Naive thymus-derived CD8-positive, alpha-beta T cell (primary cell): ENCODE results near the gene MCM3. TPM values are rescaled to one million over a fixed set of nuclear protein-coding genes. Genes with fewer than 3 reads are reported as not detected.

Experiments
- ATAC-seq, 2 donors: fragments of 150-1000 bp; cut with Tn5 transposase in 1 of 2; sonication (Bioruptor Pico), chemical (Tn5 transposase) in 1 of 2; 1 replicate in 1 of 2; 2 replicates in 1 of 2; pipeline ENCODE4 v1.10.0; 2021; ENCODE audit warnings: mild to moderate bottlenecking in 2 of 2, moderate library complexity in 2 of 2
- POLR2A ChIA-PET: fragments of 350-600 bp; sonication (Branson Sonifier 250); formaldehyde crosslinking; loops from one replicate; lab custom pipeline; 2021; ENCODE audit warnings: antibody characterized with exemption; lab: Charles Lee
- DNase-seq, 10 donors: peaks; one replicate each; pipeline versions ENCODE4 v3.0.0 to v3.0.0-alpha.2; 2020 to 2022
- H3K27ac Mint-ChIP-seq, 10 donors: one replicate each; pipeline ENCODE4 v1.8.0; 2020 to 2022; ENCODE audit warnings: mild to moderate bottlenecking in 10 of 10, mixed read lengths in 10 of 10, moderate library complexity in 4 of 10, inconsistent platforms in 1 of 10
- H3K27me3 Mint-ChIP-seq, 5 donors: one replicate each; pipeline ENCODE4 v1.8.0; 2021 to 2022; ENCODE audit warnings: mixed read lengths in 5 of 5
- H3K36me3 Mint-ChIP-seq, 3 donors: one replicate each; pipeline ENCODE4 v1.8.0; 2020 to 2022; ENCODE audit warnings: mixed read lengths in 3 of 3, mild to moderate bottlenecking in 2 of 3, inconsistent platforms in 1 of 3
- H3K4me1 Mint-ChIP-seq, 4 donors: one replicate each; pipeline ENCODE4 v1.8.0; 2021 to 2022; ENCODE audit warnings: mixed read lengths in 4 of 4
- H3K4me3 Mint-ChIP-seq, 10 donors: one replicate each; pipeline ENCODE4 v1.8.0; 2020 to 2022; ENCODE audit warnings: mild to moderate bottlenecking in 10 of 10, mixed read lengths in 10 of 10, moderate library complexity in 6 of 10, inconsistent platforms in 1 of 10
- H3K9me3 Mint-ChIP-seq, 9 donors: one replicate each; pipeline ENCODE4 v1.8.0; 2020 to 2022; ENCODE audit warnings: mixed read lengths in 9 of 9, mild to moderate bottlenecking in 3 of 9, inconsistent platforms in 1 of 9, moderate library complexity in 1 of 9
- polyA plus RNA-seq, 3 donors: library from polyadenylated mRNA; unstranded; fragments of 300-500 nt; fragmentation: Illumina TruSeq; gene quantifications; one replicate each; pipeline ENCODE4 v1.2.3, GENCODE V29; 2021
- total RNA-seq, 8 experiments: library from RNA in 2 of 8; stranded (reverse) in 2 of 8; gene quantifications; one replicate each; pipeline ENCODE4 v1.2.3 and lab custom pipeline; 2021 to 2026

MCM3 gene
- total and polyA plus RNA-seq, 5 experiments from 2014 or later: 45.5 to 63.5 (median 48.9) TPM

DNA sequence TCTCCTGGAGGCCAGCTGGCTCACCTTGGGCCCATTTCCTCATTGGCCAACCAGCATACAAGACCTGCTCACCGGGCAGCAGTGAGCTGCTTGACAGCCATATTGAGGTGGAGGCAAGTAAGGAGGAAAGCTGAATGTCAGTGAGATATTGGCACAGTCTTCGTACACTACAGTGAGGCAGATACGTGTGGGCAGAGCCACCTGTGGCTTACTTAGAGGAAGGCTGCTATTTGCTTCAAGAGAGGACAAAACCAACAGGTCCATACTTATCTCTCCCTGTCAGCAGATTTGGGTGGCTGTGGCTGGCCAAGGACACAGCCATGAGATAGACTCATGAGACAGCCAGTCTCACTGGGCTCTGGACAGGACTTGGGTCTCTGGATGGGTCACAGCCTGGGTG, 15.1 kb upstream of the MCM3 start:
- peak overlapping the region in 6 of 10 donors; percentile 16 to 60 (median 34) for H3K27ac Mint-ChIP-seq
- peaks cover 0 to 1% (median 0%) of the 10 kb centered on the region in 3 donors for H3K36me3 Mint-ChIP-seq
- H3K27me3 Mint-ChIP-seq: no peaks in the 10 kb centered on the region
- peaks cover 23 to 68% (median 52%) of the 10 kb centered on the region in 4 donors for H3K4me1 Mint-ChIP-seq
- H3K4me3 Mint-ChIP-seq: no peak overlapping the region
- peaks cover 0 to 10% (median 0%) of the 10 kb centered on the region in 9 donors for H3K9me3 Mint-ChIP-seq
- DNase-seq: no peak
- POLR2A ChIA-PET: interaction anchor here (0.6 to 3.9 kb wide), 4 partner anchors 9 to 62 kb away, joined by 3 to 20 read pairs (median 4); partner anchors contain the start of gene PAQR8
- ATAC-seq: no peak

DNA sequence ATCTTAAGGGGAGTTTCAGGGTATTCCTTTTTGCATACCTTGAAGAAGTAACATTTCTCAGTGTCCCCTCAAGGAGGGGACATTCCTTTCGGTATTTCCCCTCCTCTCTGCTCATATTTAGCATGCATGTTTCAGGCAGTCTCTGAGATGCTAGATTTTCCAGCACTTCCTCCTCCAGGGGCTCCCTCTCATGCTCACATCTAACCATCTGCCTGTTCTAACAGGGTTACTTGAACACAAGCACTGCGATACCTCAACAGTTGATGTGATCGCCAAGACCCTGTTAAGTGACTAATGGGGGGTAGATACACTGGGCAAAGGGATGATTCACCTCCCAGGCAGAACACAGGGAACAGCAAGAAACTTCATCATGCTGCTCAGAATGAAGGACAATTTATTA, 12.9 kb upstream of the MCM3 start:
- ATAC-seq (no peak), DNase-seq (no peak)
- H3K4me3 Mint-ChIP-seq: peak overlapping the region in 3 of 10 donors; percentile 30 to 74 (median 34)
- POLR2A ChIA-PET: interaction anchor here (0.6 to 1.2 kb wide), 3 partner anchors 10 to 105 kb away, joined by 3 to 4 read pairs (median 3); no protein-coding TSS in a partner anchor
- H3K9me3 Mint-ChIP-seq: peaks cover 0 to 10% (median 0%) of the 10 kb centered on the region in 9 donors
- peaks cover 11 to 53% (median 34%) of the 10 kb centered on the region in 4 donors for H3K4me1 Mint-ChIP-seq
- H3K27ac Mint-ChIP-seq: peak overlapping the region in 8 of 10 donors; percentile 27 to 92 (median 70)
- no peaks in the 10 kb centered on the region for H3K27me3 Mint-ChIP-seq
- H3K36me3 Mint-ChIP-seq: peaks cover 0 to 1% (median 0%) of the 10 kb centered on the region in 3 donors

DNA sequence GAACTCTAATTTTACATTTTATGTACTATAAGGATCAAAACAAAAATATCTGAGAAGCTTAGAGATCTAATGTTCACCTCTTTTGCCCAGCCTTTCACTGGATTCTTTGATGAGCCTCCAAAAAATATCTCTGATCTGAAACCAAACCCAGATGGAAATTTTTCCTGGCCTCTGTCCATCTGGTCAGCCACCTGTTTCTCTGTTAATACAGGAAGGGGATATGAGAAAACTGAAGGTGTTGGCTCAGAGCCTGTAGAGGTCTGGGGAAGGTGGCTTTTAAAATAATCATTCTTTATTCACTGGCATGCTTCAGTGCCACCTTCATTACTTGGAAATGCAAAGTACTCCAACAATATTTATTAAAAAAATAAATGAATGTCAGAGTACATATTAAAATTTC, 8.5 kb upstream of the MCM3 start:
- POLR2A ChIA-PET: interaction anchor here (1.2 to 1.3 kb wide), 2 partner anchors 8 to 10 kb away, joined by 3 read pairs; partner anchors contain the start of gene MCM3
- Mint-ChIP-seq H3K4me1 (peaks cover 2 to 32% (median 25%) of the 10 kb centered on the region in 4 donors), H3K4me3 (no peak overlapping the region), H3K27ac (peak overlapping the region in 3 of 10 donors; percentile 54 to 68 (median 64)), H3K27me3 (no peaks in the 10 kb centered on the region), H3K36me3 (peaks cover 0 to 1% (median 0%) of the 10 kb centered on the region in 3 donors), H3K9me3 (no peaks in the 10 kb centered on the region)
- ATAC-seq (no peak), DNase-seq (no peak)

DNA sequence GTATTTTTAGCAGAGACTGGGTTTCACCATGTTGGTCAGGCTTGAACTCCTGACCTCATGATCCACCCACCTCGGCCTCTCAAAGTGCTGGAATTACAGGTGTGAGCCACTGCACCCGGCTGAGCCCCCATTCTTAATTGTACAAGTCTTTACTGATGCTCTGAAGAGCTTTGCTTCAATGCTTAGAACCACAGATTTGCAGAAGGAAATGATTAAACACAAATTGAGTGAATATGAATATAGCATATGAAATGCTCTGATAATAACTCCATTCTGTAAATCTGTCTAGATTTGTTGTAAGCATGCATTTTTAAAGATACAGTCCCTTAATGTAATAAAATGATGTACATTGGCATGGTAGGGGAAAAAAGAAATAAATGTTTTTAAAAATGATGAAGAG, 4.3 kb upstream of the MCM3 start:
- Mint-ChIP-seq H3K4me1 (peaks cover 3 to 26% (median 19%) of the 10 kb centered on the region in 4 donors), H3K27me3 (no peaks in the 10 kb centered on the region), H3K9me3 (no peaks in the 10 kb centered on the region), H3K27ac (peak overlapping the region in 6 of 10 donors; percentile 26 to 70 (median 32)), H3K36me3 (no peaks in the 10 kb centered on the region), H3K4me3 (no peak overlapping the region)
- ATAC-seq (no peak), DNase-seq (no peak)
- POLR2A ChIA-PET: interaction anchor here (0.9 to 7.8 kb wide), 4 partner anchors 11 to 112 kb away, joined by 3 to 108 read pairs (median 4); partner anchors contain the start of gene PAQR8

DNA sequence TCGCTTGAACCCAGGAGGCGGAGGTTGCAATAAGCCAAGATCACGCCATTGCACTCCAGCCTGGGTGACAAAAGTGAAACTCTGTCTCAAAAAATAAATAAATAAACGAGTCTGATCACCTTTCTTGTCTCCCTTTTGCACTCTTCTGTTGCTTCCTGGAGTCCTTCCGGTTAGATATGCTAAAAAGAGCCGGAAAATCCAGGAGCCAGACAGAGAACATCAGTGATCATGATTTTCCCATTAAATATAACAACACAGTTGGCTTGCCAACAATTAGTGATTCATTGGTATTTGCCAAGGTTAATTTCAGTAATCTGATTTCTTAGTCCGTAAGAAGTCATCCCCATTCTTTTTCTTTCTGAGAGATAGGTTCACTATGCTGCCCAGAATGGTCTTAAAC, 3.7 kb upstream of the MCM3 start:
- Mint-ChIP-seq H3K4me3 (no peak overlapping the region), H3K4me1 (peaks cover 6 to 30% (median 24%) of the 10 kb centered on the region in 4 donors), H3K9me3 (no peaks in the 10 kb centered on the region), H3K27me3 (no peaks in the 10 kb centered on the region), H3K27ac (peak overlapping the region in 5 of 10 donors; percentile 10 to 70 (median 36)), H3K36me3 (peaks cover 0 to 3% (median 0%) of the 10 kb centered on the region in 3 donors)
- POLR2A ChIA-PET: interaction anchor here (0.7 to 7.8 kb wide), 3 partner anchors 74 to 112 kb away, joined by 3 to 108 read pairs (median 4); partner anchors contain the start of gene PAQR8
- DNase-seq: no peak
- ATAC-seq: no peak

DNA sequence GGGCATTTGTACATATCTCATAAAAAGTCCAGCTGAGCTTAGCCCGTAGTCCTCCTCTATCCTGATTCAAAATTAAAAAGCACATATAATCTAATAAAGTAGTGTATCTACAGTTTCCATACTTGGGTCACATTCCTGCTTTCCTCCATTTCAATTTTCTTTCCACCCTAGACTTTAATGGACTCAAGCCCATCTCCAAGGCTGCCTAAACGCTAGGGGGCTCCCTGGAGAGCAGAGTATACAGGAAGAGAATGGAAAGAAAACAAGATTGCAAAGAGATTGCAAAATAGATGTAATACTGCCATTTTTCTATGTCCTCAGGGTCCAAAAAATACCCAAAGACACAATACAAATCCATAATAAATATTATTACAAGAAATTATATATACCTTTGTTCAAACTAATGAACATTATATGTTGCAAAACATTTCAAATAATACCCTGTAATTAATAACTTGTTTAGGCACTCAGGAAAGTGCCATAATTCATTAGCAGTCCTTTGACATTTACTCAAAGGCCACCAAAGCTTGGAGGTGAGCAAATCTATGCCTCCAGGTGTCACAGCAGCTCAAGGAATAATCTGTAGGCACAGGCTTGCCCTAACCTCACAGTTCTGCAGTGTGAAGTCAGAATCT, 2.4 kb upstream of the MCM3 start:
- Mint-ChIP-seq H3K27me3 (no peaks in the 10 kb centered on the region), H3K4me1 (peaks cover 12 to 41% (median 32%) of the 10 kb centered on the region in 4 donors), H3K9me3 (no peaks in the 10 kb centered on the region), H3K4me3 (peak overlapping the region in 5 of 10 donors; percentile 0 to 57 (median 37)), H3K27ac (peak overlapping the region in 8 of 10 donors; percentile 61 to 90 (median 80)), H3K36me3 (peaks cover 0 to 13% (median 8%) of the 10 kb centered on the region in 3 donors)
- DNase-seq: peak; percentile 16 to 80 (median 39)
- no peak for ATAC-seq
- POLR2A ChIA-PET: interaction anchor here (1.1 to 7.8 kb wide), 7 partner anchors 18 to 376 kb away, joined by 3 to 108 read pairs (median 8); partner anchors contain the start of genes EFHC1 and PAQR8

DNA sequence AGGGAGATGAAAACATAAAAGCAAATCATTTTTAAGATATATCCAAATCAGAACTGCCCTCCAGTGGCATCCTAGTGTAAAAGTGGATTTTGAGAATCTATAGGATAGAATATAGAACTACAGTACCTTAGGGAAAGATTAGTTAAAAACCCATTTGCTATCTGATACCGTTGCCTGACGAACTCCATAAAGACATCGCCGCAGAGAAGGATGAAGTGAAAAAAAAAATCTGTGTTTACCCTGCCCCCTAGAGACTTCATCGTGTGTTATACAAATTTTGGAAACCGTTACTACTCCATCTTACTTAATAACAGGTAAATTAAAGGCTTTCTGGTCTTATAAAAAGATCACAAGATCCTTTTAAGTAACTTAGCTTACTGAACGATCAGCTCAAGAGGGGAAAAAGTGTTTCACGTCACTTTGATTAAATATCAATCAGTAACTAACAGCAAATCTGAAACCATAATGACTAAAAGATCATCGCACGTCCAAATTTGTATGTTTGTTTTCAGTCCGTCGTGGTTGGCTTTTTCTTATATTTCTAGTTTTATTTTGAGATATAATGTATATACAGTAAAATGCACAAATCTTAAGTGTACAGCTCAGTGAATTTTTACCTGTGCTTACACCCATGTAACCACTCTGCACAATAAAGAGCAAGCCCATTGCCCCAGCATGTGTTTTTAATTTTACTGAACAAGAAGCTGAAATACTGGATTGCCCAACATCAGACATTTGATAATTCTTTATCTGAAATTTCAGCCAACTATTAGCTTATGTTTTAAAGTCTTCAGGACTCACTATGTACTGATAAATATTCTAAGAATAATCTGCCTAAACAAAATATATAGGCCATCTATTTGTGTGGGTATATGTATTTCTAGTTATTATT, 881 bp upstream of the MCM3 start:
- H3K4me3 Mint-ChIP-seq: no peak overlapping the region
- no peaks in the 10 kb centered on the region for H3K9me3 Mint-ChIP-seq
- H3K36me3 Mint-ChIP-seq: peaks cover 0 to 26% (median 19%) of the 10 kb centered on the region in 3 donors
- H3K4me1 Mint-ChIP-seq: peaks cover 12 to 43% (median 34%) of the 10 kb centered on the region in 4 donors
- peak overlapping the region in 1 of 10 donors; percentile 33 for H3K27ac Mint-ChIP-seq
- peak in 1 of 10 donors; percentile 36 for DNase-seq
- ATAC-seq: peak; percentile 32 to 48
- POLR2A ChIA-PET: interaction anchor here (0.7 to 7.8 kb wide), 22 partner anchors 8 to 378 kb away, joined by 3 to 108 read pairs (median 4); partner anchors contain the start of genes EFHC1 and PAQR8
- no peaks in the 10 kb centered on the region for H3K27me3 Mint-ChIP-seq

DNA sequence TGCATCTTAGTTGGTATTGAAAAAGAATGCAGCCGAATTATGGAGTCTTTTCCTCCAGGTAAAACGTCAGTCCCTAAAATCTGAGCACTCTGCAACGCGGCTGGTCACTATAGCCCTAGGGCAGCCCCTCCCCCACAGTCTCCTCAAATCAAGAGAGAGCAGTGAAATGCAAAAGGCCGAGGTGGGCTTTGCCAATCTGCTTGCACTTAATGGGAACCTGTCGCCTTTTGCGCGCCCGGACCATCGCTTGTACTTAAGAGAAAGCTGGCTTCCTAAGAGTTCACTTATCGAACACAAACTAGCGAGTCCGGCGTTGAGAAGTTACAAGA, 447 bp downstream of the MCM3 start:
- Mint-ChIP-seq H3K4me1 (peaks cover 12 to 46% (median 35%) of the 10 kb centered on the region in 4 donors), H3K27ac (peak overlapping the region in 4 of 10 donors; percentile 19 to 65 (median 46)), H3K9me3 (no peaks in the 10 kb centered on the region), H3K4me3 (no peak overlapping the region), H3K27me3 (no peaks in the 10 kb centered on the region), H3K36me3 (peaks cover 0 to 40% (median 23%) of the 10 kb centered on the region in 3 donors)
- DNase-seq: no peak
- POLR2A ChIA-PET: interaction anchor here (0.6 to 7.8 kb wide), 9 partner anchors 21 to 135 kb away, joined by 5 to 108 read pairs (median 10); partner anchors contain the start of genes EFHC1 and PAQR8
- ATAC-seq: no peak

DNA sequence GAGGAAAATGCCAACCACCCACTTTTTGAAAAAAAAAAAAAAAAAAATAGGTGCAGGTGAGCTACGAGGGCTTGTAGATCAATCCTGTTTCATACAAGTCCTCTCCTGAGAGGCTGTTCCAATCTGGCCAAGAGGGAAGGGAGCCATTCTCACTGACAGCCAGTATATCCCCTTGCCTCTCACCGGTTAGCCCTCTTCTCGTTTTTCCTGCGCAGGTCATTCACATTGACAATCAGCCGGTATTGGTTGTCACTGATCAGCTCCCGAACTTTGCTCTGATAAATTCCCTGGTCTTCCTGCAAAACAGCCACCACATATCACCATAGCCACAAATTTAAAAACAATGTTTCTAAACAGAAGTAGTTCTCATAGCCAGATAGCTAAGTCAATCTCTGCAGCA, 1.4 kb downstream of the MCM3 start:
- peak overlapping the region in 1 of 10 donors; percentile 11 for H3K27ac Mint-ChIP-seq
- peak overlapping the region in 7 of 10 donors; percentile 27 to 72 (median 58) for H3K4me3 Mint-ChIP-seq
- peaks cover 0 to 49% (median 26%) of the 10 kb centered on the region in 3 donors for H3K36me3 Mint-ChIP-seq
- DNase-seq (no peak), ATAC-seq (no peak)
- H3K9me3 Mint-ChIP-seq: no peaks in the 10 kb centered on the region
- POLR2A ChIA-PET: interaction anchor here (0.9 to 7.8 kb wide), 7 partner anchors 14 to 140 kb away, joined by 3 to 108 read pairs (median 5); partner anchors contain the start of gene PAQR8
- H3K27me3 Mint-ChIP-seq: no peaks in the 10 kb centered on the region
- H3K4me1 Mint-ChIP-seq: peaks cover 14 to 44% (median 37%) of the 10 kb centered on the region in 4 donors

DNA sequence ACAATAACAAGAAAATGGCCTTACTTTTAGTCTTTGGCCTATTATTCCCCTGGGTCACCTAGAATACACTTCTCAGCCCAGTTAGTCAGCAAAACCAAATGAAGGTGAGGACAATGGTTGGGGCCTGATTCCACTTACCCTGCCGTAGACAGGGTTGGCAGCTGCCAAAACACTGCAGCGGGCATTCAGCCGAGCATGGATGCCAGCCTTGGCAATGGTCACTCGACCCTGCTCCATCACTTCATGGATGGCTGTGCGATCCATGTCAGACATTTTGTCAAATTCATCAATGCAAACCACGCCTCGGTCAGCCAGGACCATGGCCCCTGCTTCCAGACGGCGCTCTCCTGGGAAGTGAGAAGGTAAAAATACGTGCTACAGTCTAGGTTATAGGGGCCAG, 8.4 kb downstream of the MCM3 start:
- DNase-seq: no peak
- Mint-ChIP-seq H3K4me3 (no peak overlapping the region), H3K27ac (peak overlapping the region in 1 of 10 donors; percentile 3), H3K27me3 (no peaks in the 10 kb centered on the region), H3K36me3 (peaks cover 0 to 92% (median 22%) of the 10 kb centered on the region in 3 donors), H3K4me1 (peaks cover 5 to 25% (median 7%) of the 10 kb centered on the region in 4 donors), H3K9me3 (no peaks in the 10 kb centered on the region)
- no peak for ATAC-seq
- POLR2A ChIA-PET: no interaction called here

DNA sequence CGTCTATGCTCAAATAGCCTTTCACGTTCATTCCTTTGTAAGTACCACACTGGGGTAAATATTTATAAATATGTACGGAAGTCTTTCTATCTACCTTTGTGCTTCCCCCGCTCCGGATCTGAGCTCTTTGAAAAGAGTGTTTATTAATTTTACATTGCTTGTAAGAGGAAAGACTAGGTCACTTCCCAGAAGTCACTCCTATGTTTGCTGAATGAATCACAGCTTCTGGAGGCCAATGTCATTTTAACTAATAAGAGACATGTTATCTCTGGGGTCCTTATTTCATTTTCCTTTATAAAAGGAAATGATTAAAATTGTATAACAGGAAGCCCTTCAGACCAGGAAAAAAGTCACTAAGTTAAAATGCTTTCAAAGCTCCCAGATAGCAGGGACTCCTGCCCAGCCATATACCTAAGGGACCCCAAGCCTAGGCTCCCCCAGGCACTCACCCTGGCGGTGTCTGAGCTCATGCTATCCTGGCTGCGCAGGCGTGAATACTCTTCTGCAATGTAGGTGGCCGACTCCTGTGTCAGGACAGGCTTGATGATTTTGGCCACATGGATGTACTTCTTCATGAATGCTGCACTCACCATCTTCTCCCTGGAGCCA, 12.6 kb downstream of the MCM3 start:
- ATAC-seq (no peak), DNase-seq (no peak)
- no peak overlapping the region for H3K4me3 Mint-ChIP-seq
- peaks cover 0 to 11% (median 4%) of the 10 kb centered on the region in 4 donors for H3K4me1 Mint-ChIP-seq
- POLR2A ChIA-PET: no interaction called here
- H3K27ac Mint-ChIP-seq: peak overlapping the region in 2 of 10 donors; percentile 13 to 24
- H3K9me3 Mint-ChIP-seq: no peaks in the 10 kb centered on the region
- H3K36me3 Mint-ChIP-seq: peaks cover 4 to 94% (median 17%) of the 10 kb centered on the region in 3 donors
- H3K27me3 Mint-ChIP-seq: no peaks in the 10 kb centered on the region
